ENCODE results near the gene FUT1. TPM values are rescaled to one million over a fixed set of nuclear protein-coding genes. Genes with fewer than 3 reads are reported as not detected.
"Not testable (repeated sequence)": the region's sequence is repeated elsewhere in the genome, so short reads cannot be mapped to it uniquely, and the experiment has no call there.

Gene FUT1
- total RNA-seq, 1 donor, result under 0.01 TPM

DNA sequence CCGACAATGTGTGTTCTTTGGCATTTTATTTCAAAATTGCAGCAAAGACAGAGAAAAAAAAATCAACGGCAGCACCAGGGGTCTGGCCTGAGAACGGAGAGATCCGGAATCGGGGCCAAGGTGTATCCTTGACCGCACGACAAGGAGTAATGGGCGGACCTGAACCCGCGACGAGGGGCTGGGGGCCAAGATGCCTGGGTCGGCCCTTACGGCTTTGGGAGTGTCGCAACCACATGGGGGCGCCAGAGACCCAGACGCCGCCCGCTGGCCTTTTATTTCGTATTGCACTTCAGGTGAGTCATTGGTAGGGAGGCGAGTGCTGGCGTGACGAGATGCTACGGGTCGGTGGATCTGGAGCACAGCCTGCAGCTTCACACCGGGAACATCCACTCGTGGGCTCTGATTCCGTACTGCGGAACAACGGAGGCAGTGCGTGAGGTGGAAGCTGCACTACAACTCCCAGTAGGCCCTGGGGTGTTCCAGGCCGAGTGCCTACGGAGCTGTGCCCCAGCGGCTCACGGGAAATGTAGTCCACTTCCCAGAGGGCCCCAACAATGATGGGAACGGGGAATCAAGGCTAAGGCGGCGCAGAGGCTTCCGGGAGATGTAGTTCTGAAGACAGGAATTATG lies 42.7 kb upstream of the FUT1 start:
- TF ChIP-seq, protein P1, sequence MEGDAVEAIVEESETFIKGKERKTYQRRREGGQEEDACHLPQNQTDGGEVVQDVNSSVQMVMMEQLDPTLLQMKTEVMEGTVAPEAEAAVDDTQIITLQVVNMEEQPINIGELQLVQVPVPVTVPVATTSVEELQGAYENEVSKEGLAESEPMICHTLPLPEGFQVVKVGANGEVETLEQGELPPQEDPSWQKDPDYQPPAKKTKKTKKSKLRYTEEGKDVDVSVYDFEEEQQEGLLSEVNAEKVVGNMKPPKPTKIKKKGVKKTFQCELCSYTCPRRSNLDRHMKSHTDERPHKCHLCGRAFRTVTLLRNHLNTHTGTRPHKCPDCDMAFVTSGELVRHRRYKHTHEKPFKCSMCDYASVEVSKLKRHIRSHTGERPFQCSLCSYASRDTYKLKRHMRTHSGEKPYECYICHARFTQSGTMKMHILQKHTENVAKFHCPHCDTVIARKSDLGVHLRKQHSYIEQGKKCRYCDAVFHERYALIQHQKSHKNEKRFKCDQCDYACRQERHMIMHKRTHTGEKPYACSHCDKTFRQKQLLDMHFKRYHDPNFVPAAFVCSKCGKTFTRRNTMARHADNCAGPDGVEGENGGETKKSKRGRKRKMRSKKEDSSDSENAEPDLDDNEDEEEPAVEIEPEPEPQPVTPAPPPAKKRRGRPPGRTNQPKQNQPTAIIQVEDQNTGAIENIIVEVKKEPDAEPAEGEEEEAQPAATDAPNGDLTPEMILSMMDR (IDR thresholded peaks at IDR 0.05; ENCODE audit: insufficient read depth, low read length), result peak; percentile 89
- H3K4me3 ChIP-seq (ENCODE audit: low read depth, low read length), result peak overlapping the region; percentile 63
- DNase-seq (ENCODE audit: low read depth), result peak; percentile 94

DNA sequence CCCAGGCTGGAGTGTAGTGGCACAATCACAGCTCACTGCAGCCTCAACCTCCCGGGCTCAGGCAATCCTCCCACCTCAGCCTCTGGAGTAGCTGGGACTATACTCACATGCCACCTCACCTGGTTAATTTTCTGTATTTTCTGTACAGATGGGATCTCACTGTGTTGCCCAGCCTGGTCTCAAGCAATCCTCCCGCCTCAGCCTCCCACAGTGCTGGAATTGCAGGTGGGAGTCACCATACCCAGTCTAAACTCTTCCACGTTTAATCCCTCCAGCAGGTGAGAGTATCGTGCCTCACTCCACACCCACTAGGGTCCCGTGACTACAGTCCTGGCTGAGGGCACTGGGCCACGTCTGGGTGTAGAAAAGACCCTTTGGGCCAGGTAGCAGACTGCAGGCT lies 41.9 kb upstream of the FUT1 start:
- TF ChIP-seq, protein P1 (IDR thresholded peaks at IDR 0.05; ENCODE audit: insufficient read depth, low read length), result no peak
- no peak for DNase-seq (ENCODE audit: low read depth)
- H3K4me3 ChIP-seq (ENCODE audit: low read depth, low read length), result no peak overlapping the region

DNA sequence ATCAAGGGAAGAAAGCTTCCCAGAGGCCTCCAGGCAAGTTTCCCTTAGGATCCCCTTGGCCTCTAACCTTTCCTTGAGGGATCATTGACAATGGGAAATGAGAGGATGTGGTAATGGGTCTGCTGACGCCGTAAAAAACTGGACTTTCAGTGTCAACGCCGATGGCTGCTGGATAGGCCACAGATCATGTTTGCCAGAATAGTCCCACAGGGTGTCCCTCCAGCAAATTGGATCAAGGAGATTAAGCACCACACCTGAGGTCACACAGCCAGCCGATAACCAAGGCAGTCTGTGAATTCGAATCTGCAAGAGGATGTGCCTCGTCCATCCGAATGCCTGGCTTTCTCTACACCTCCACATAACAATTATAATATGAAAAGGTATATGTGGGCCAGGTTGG lies 40.8 kb upstream of the FUT1 start:
- TF ChIP-seq, protein P1 (IDR thresholded peaks at IDR 0.05; ENCODE audit: insufficient read depth, low read length), result no peak
- no peak overlapping the region for H3K4me3 ChIP-seq (ENCODE audit: low read depth, low read length)
- DNase-seq (ENCODE audit: low read depth), result no peak

DNA sequence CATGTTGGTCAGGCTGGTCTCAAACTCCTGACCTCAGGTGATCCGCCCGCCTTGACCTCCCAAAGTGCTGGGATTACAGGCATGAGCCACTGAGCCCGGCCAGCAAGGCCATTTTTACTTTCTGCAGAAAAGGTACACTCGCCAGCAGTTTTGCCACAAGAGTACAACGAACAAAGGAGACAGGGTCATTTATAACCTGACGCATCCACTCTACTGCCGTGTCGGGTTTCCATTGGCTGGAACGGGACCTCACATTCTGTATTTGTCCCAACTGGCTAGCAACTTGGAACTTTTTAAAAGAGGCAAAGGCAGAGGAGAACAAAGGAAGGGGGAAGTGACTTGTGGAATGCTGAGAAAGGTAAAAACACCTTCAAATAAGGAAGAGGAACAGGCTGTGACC lies 34.9 kb upstream of the FUT1 start:
- DNase-seq (ENCODE audit: low read depth); H3K4me3 ChIP-seq (ENCODE audit: low read depth, low read length): not testable (repeated sequence)

DNA sequence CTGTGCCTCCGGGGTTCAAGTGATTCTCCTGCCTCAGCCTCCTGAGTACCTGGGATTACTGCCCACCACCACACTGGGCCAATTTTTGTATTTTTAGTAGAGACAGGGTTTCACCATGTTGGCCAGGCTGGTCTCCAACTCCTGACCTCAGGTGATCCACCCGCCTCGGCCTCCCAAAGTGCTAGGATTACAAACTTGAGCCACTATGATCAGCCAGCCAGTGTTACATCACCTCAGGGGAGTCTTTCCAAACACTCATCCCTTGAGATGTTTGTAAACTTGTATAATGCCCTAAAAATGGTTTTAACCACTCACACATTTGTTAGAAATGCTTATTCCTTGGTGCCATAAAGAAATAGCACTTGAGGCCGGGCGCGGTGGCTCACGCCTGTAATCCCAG lies 34.0 kb upstream of the FUT1 start:
- not testable (repeated sequence) for H3K4me3 ChIP-seq (ENCODE audit: low read depth, low read length); DNase-seq (ENCODE audit: low read depth)

DNA sequence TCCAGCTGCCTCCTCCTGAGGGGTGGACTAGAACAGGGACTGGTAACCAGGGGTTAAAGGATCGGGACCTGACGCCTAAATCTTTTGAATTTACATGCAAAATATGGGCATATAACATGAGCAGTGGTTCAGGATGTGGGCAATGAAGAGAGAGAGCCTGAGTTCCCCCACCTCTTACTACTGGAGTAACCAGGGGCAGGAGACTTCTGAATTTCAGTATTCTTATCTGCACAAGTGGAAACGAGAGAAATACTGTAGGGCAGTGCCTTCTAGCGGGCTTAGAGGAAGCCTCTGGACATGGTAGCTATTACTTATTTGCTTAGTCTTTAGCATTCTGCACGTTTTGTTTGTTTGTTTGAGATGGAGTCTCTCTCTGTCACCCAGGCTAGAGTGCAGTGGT lies 32.1 kb upstream of the FUT1 start:
- TF ChIP-seq, protein P1 (IDR thresholded peaks at IDR 0.05; ENCODE audit: insufficient read depth, low read length), result peak; percentile 31
- no peak overlapping the region for H3K4me3 ChIP-seq (ENCODE audit: low read depth, low read length)
- peak; percentile 37 for DNase-seq (ENCODE audit: low read depth)

DNA sequence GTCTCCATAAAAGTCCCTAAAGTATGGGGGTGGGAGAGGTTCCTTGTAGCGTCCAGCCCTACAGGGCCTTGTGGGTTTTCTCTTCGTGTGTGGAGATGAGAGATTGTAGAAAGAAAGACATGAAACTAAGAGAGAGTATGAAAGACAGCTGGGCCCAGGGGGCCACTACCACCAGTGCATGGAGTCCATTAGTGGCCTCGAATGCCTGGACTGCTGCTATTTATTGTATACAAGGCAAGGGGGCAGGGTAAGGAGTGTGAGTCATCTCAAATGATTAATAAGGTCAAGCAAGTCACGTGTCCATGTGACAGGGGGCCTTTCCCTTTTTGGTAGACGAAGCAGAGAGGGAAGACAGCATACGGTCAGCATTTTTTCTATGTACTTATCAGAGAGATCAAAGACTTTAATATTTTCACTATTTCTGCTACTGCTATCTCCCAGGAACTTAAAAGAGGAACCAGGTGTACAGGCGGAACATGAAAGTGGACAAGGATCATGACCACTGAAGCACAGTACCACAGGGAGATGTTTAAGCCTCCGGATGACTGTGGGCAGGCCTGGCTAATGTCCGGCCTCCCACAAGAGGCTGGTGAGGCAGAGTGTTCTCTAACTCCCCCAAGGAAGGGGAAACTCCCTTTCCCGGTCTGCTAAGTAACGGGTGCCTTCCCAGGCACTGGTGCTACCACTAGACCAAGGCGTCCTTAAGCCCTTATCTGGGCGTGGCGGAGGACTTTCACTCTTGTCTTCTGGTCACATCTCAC lies 28.4 kb upstream of the FUT1 start:
- DNase-seq (ENCODE audit: low read depth), result peak; percentile 45
- H3K4me3 ChIP-seq (ENCODE audit: low read depth, low read length), result no peak overlapping the region
- TF ChIP-seq, protein P1 (IDR thresholded peaks at IDR 0.05; ENCODE audit: insufficient read depth, low read length), result no peak

DNA sequence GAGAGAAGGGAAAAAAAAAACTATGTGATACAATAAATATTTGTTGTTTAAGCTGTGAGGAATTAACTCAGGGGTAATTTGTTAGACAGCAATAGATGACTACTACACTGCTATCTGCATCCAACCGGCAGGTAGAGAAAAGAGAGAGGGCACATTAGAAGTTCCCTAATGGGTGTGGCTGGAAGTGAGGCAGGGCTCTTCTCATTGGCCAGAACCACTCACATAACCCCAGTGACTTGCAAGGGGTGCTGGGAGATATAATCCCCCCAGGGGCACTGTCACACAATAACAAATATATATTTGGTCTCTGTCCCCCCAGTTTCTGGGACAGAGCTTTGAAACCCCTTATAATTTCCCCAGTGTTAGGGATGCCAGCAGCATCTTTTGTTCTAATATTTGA lies 27.2 kb upstream of the FUT1 start:
- H3K4me3 ChIP-seq (ENCODE audit: low read depth, low read length), result no peak overlapping the region
- TF ChIP-seq, protein P1 (IDR thresholded peaks at IDR 0.05; ENCODE audit: insufficient read depth, low read length), result no peak
- no peak for DNase-seq (ENCODE audit: low read depth)
